ENCODE measurements around the gene POLR2C. TPM values are rescaled to one million over a fixed set of nuclear protein-coding genes. Genes with fewer than 3 reads are reported as not detected.
A peak's percentile ranks its signal among the peaks of the same experiment; 100 is the strongest.

POLR2C gene
- total RNA-seq, 2 experiments from 2014 or later, result 54.3 to 57.1 TPM

- H3K4me1 Mint-ChIP-seq, result peaks cover 15% of the 10 kb centered on the region
- DNase-seq (no peak), ATAC-seq (no peak)
- peaks cover 15% of the 10 kb centered on the region for H3K36me3 Mint-ChIP-seq (ENCODE audit: low read depth)
- H3K27ac Mint-ChIP-seq, result peak overlapping the region; percentile 19
- no peaks in the 10 kb centered on the region for H3K27me3 Mint-ChIP-seq
- H3K9me3 Mint-ChIP-seq (ENCODE audit: low read depth), result no peaks in the 10 kb centered on the region
- intact Hi-C loops (cut with DNase I, micrococcal nuclease), result no loop called here
- no peak overlapping the region for H3K4me3 Mint-ChIP-seq
- CTCF ChIA-PET, result interaction anchor here (0.5 to 4.9 kb wide), 5 partner anchors 9 to 483 kb away, joined by 3 to 32 read pairs (median 3); partner anchors contain the start of genes CIAPIN1, NLRC5 and POLR2C
- POLR2A ChIA-PET, result no interaction called here
These were observed 10.2 kb downstream of the POLR2C start for GRCh38 chr16:57472665-57473060.

GRCh38 chr16:57473176-57473840 lies 10.8 kb downstream of the POLR2C start:
- H3K4me3 Mint-ChIP-seq, result no peak overlapping the region
- H3K4me1 Mint-ChIP-seq, result peaks cover 15% of the 10 kb centered on the region
- intact Hi-C loops (cut with DNase I, micrococcal nuclease), result no loop called here
- ATAC-seq (no peak), DNase-seq (no peak)
- POLR2A ChIA-PET, result no interaction called here
- H3K27me3 Mint-ChIP-seq, result no peaks in the 10 kb centered on the region
- H3K27ac Mint-ChIP-seq, result no peak overlapping the region
- CTCF ChIA-PET, result interaction anchor here (0.9 to 4.9 kb wide), 4 partner anchors 8 to 27 kb away, joined by 3 to 32 read pairs (median 8); partner anchors contain the start of genes CIAPIN1 and POLR2C
- H3K36me3 Mint-ChIP-seq (ENCODE audit: low read depth), result peaks cover 12% of the 10 kb centered on the region
- H3K9me3 Mint-ChIP-seq (ENCODE audit: low read depth), result no peaks in the 10 kb centered on the region

- DNase-seq, result no peak
- H3K4me1 Mint-ChIP-seq, result peaks cover 15% of the 10 kb centered on the region
- no peak overlapping the region for H3K27ac Mint-ChIP-seq
- H3K4me3 Mint-ChIP-seq, result no peak overlapping the region
- H3K9me3 Mint-ChIP-seq (ENCODE audit: low read depth), result no peaks in the 10 kb centered on the region
- CTCF ChIA-PET, result interaction anchor here (1.0 to 4.9 kb wide), 5 partner anchors 8 to 55 kb away, joined by 3 to 32 read pairs (median 5); partner anchors contain the start of gene POLR2C
- no peaks in the 10 kb centered on the region for H3K27me3 Mint-ChIP-seq
- no peak for ATAC-seq
- POLR2A ChIA-PET, result no interaction called here
- intact Hi-C loops (cut with DNase I, micrococcal nuclease), result no loop called here
- H3K36me3 Mint-ChIP-seq (ENCODE audit: low read depth), result peaks cover 7% of the 10 kb centered on the region
These were observed 11.4 kb downstream of the POLR2C start for GRCh38 chr16:57473906-57474305.

- Mint-ChIP-seq H3K27ac (peak overlapping the region; percentile 72), H3K36me3 (ENCODE audit: low read depth) (peaks cover 6% of the 10 kb centered on the region), H3K9me3 (ENCODE audit: low read depth) (no peaks in the 10 kb centered on the region), H3K4me1 (peaks cover 19% of the 10 kb centered on the region), H3K4me3 (no peak overlapping the region), H3K27me3 (no peaks in the 10 kb centered on the region)
- intact Hi-C loops (cut with DNase I, micrococcal nuclease), result loop anchor here (1.0 kb wide), 2 partner anchors 44 to 61 kb away; partner anchors contain the start of gene CCDC102A (in 1 of the 2)
- peak; percentile 34 for DNase-seq
- ChIA-PET POLR2A (interaction anchor here (0.8 kb wide), 1 partner anchor 260 kb away, joined by 3 read pairs; the partner anchor contains the start of gene KATNB1), CTCF (interaction anchor here (0.6 to 4.9 kb wide), 14 partner anchors 8 to 1096 kb away, joined by 3 to 32 read pairs (median 4); partner anchors contain the start of gene POLR2C)
- ATAC-seq, result peak; percentile 1
These were observed 12.5 kb downstream of the POLR2C start for GRCh38 chr16:57474671-57475661.

- H3K4me1 Mint-ChIP-seq, result peaks cover 19% of the 10 kb centered on the region
- H3K9me3 Mint-ChIP-seq (ENCODE audit: low read depth), result no peaks in the 10 kb centered on the region
- ChIA-PET POLR2A (interaction anchor here (0.6 to 1.1 kb wide), 2 partner anchors 43 to 49 kb away, joined by 4 to 12 read pairs; no protein-coding TSS in a partner anchor), CTCF (interaction anchor here (0.5 to 4.9 kb wide), 8 partner anchors 11 to 226 kb away, joined by 3 to 32 read pairs (median 8); partner anchors contain the start of gene POLR2C)
- intact Hi-C loops (cut with DNase I, micrococcal nuclease), result loop anchor here (1.0 kb wide), 4 partner anchors 10 to 60 kb away; partner anchors contain the start of genes DOK4 (in 2 of the 2), CCDC102A (in 1 of the 2), CIAPIN1 (in 1 of the 2) and COQ9 (in 1 of the 2)
- ATAC-seq (peak; percentile 98), DNase-seq (peak; percentile 95)
- peak overlapping the region; percentile 63 for H3K27ac Mint-ChIP-seq
- no peak overlapping the region for H3K4me3 Mint-ChIP-seq
- H3K36me3 Mint-ChIP-seq (ENCODE audit: low read depth), result peaks cover 2% of the 10 kb centered on the region
- no peaks in the 10 kb centered on the region for H3K27me3 Mint-ChIP-seq
These were observed 13.3 kb downstream of the POLR2C start for GRCh38 chr16:57475711-57476339.

GRCh38 chr16:57476546-57477410 lies 14.3 kb downstream of the POLR2C start:
- ChIA-PET CTCF (interaction anchor here (0.5 to 4.9 kb wide), 7 partner anchors 11 to 464 kb away, joined by 3 to 32 read pairs (median 5); partner anchors contain the start of gene POLR2C), POLR2A (interaction anchor here (0.5 to 1.1 kb wide), 2 partner anchors 42 to 331 kb away, joined by 4 read pairs; no protein-coding TSS in a partner anchor)
- ATAC-seq (no peak), DNase-seq (peak; percentile 31)
- intact Hi-C loops (cut with DNase I, micrococcal nuclease), result loop anchor here (1.0 kb wide), 3 partner anchors 10 to 43 kb away; partner anchors contain the start of genes DOK4 (in 2 of the 2), CIAPIN1 (in 1 of the 2) and COQ9 (in 1 of the 2)
- H3K27ac Mint-ChIP-seq, result peak overlapping the region; percentile 63
- H3K36me3 Mint-ChIP-seq (ENCODE audit: low read depth), result no peaks in the 10 kb centered on the region
- peaks cover 19% of the 10 kb centered on the region for H3K4me1 Mint-ChIP-seq
- no peaks in the 10 kb centered on the region for H3K27me3 Mint-ChIP-seq
- no peak overlapping the region for H3K4me3 Mint-ChIP-seq
- H3K9me3 Mint-ChIP-seq (ENCODE audit: low read depth), result no peaks in the 10 kb centered on the region

GRCh38 chr16:57477531-57478202 lies 15.2 kb downstream of the POLR2C start:
- Mint-ChIP-seq H3K4me3 (no peak overlapping the region), H3K4me1 (peaks cover 19% of the 10 kb centered on the region), H3K9me3 (ENCODE audit: low read depth) (no peaks in the 10 kb centered on the region), H3K27ac (no peak overlapping the region), H3K36me3 (ENCODE audit: low read depth) (no peaks in the 10 kb centered on the region), H3K27me3 (no peaks in the 10 kb centered on the region)
- CTCF ChIA-PET, result interaction anchor here (1.0 to 3.8 kb wide), 4 partner anchors 10 to 107 kb away, joined by 3 to 23 read pairs (median 7); no protein-coding TSS in a partner anchor
- no peak for ATAC-seq
- intact Hi-C loops (cut with DNase I, micrococcal nuclease), result no loop called here
- POLR2A ChIA-PET, result no interaction called here
- DNase-seq, result no peak

GRCh38 chr16:57478396-57479204 lies 16.1 kb downstream of the POLR2C start:
- H3K27me3 Mint-ChIP-seq, result no peaks in the 10 kb centered on the region
- ChIA-PET CTCF (interaction anchor here (0.6 to 1.3 kb wide), 3 partner anchors 10 to 61 kb away, joined by 3 to 4 read pairs (median 3); no protein-coding TSS in a partner anchor), POLR2A (no interaction called here)
- ATAC-seq (no peak), DNase-seq (no peak)
- no peaks in the 10 kb centered on the region for H3K36me3 Mint-ChIP-seq (ENCODE audit: low read depth)
- no peak overlapping the region for H3K4me3 Mint-ChIP-seq
- H3K4me1 Mint-ChIP-seq, result peaks cover 19% of the 10 kb centered on the region
- H3K27ac Mint-ChIP-seq, result no peak overlapping the region
- H3K9me3 Mint-ChIP-seq (ENCODE audit: low read depth), result no peaks in the 10 kb centered on the region
- intact Hi-C loops (cut with DNase I, micrococcal nuclease), result no loop called here
